HL-60/S4 treated with phorbol 12-myristate 13-acetate at 8.2 ng/mL for 4 days and 3 days (cell line): ENCODE measurements around the gene IFNA7.
"Not testable (repeated sequence)": the region's sequence is repeated elsewhere in the genome, so short reads cannot be mapped to it uniquely, and the experiment has no call there.

Experiments
- in situ Hi-C: fragments of 300-500 bp; cut with MboI; formaldehyde crosslinking; loops from 2 replicates; pipeline ENCODE4 v1.15.0; 2022; ENCODE audit warnings: low sequenced_read_pairs

Gene IFNA7

GRCh38 chr9:21202105-21202504, at the start of gene IFNA7:
Gene IFNA7, minus strand, starts transcription at chr9:21202205. Its CDS starts 40 bp downstream, at chr9:21202165.
- in situ Hi-C loops = not testable (repeated sequence)

- in situ Hi-C loops = no loop called here
Measured at GRCh38 chr9:21251638-21252037, 49.6 kb upstream of the IFNA7 start.

- in situ Hi-C loops = no loop called here
Measured at GRCh38 chr9:21251190-21251589, 49.2 kb upstream of the IFNA7 start.

DNA sequence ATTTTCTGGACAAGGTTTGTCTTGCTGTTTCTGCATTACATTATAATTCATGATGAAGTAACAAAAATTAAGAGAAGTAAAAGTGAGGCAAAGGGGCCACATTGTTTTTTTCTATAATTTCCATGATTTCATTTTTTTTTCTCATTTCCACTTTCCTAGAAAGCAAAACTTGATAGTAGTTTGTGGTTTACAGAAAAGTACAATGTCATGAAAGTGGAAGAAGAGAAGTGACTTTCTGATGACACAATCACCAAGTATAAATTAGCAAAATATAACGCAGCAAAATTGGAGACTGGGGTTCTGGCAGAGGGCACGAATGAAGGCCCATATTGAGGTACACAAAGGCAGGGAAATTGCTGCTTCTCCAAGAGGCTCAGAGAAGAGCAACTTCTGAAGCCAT, 42.8 kb upstream of the IFNA7 start:
- in situ Hi-C loops = no loop called here

- in situ Hi-C loops = no loop called here
Measured at GRCh38 chr9:21239911-21240310, 37.9 kb upstream of the IFNA7 start, which contains the start of gene IFNA14. Gene IFNA14, minus strand, starts transcription at chr9:21240005. Its CDS starts 70 bp downstream, at chr9:21239935.

GRCh38 chr9:21236360-21236714, 34.3 kb upstream of the IFNA7 start:
- in situ Hi-C loops = not testable (repeated sequence)

DNA sequence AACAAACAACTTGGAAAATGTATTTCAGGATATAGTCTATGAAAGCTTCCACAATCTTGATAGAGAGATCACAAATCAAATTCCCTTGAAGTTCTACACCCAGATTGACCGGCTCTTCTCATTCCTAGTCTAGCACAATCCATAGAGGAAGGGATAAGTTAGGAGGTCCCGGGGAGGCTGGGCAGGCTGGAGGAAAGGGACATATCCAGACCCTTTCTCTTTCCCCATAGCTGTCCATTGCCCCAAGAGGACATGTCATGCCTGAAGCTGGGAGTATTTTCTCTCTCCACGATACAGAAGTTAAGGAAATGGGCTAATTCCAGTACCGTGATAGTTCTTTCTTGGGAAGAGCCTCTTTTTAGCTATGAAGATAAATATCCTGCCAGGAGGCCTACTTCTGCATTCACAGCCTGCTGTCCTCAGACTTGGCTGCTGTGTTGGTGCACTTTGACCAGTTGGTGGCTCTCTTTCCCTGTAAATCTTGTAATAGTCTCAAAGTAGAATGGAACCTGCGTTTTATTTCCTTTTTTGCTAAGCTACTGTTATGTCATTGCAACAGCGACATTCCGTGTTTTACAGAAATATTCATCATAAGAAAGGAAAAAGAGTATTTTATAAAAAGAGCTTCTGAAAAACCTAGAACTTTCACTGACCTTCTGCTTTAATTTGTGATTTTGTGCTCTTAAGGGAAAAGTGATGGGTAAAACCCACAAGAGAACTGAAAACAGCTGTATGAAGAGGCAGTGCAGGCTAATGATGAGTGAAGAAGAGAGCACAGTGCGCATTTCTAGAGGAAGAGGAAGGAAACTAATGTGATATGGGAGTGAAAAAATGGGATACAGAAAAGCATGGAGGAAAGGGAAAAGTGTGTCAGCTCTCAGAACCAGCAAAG, 33.7 kb upstream of the IFNA7 start:
- in situ Hi-C loops = not testable (repeated sequence)

- in situ Hi-C loops = no loop called here
Measured at GRCh38 chr9:21234153-21234687, 32.2 kb upstream of the IFNA7 start.

DNA sequence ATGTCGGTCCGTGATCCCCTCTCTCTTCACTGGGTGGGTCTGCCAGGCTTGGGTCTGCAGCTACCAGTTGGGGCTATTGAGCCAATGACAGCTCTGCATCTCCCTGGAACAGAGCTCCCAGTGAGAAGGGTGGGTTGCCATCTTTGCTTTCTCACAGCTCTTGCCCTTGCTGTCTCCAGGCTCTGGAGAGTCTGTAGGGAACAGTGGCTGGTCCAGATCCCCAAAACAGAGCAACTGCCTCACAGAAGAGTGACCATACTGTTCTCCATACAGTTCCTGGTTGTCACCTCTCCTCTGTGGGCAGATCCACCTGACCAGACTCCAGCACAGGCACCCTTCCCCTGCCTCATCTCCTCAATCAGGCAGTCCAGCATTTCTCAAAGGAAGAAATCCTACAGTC, 31.3 kb upstream of the IFNA7 start:
- in situ Hi-C loops = no loop called here

- in situ Hi-C loops = no loop called here
Measured at GRCh38 chr9:21228122-21228521, 26.1 kb upstream of the IFNA7 start, which contains the start of gene IFNA17. Gene IFNA17, minus strand, starts transcription at chr9:21228222. Its CDS starts 49 bp downstream, at chr9:21228173.

DNA sequence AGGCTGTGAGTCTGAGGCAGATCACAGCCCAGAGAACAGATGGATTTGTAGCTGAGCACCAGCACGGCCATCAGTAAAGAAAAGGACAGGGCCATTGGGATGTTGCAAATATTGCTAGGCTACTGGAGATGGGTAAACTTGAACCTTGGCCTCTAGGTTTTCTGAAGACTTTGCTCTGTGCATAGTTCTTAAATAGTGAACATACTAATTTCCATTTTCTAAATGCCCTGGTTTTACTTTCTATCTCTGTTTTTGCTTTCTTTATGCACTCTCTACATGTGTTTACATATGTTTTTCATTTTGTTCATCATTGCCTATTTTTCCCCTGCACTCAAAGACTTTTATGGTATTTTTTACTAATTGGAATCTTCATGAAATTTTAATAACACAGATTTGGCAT, 15.2 kb upstream of the IFNA7 start, which contains the start of gene IFNA16:
Gene IFNA16, minus strand, starts transcription at position 101 of the 400 bp plus-strand sequence. Its CDS starts 6 bp downstream, at position 95.
- in situ Hi-C loops = not testable (repeated sequence)

DNA sequence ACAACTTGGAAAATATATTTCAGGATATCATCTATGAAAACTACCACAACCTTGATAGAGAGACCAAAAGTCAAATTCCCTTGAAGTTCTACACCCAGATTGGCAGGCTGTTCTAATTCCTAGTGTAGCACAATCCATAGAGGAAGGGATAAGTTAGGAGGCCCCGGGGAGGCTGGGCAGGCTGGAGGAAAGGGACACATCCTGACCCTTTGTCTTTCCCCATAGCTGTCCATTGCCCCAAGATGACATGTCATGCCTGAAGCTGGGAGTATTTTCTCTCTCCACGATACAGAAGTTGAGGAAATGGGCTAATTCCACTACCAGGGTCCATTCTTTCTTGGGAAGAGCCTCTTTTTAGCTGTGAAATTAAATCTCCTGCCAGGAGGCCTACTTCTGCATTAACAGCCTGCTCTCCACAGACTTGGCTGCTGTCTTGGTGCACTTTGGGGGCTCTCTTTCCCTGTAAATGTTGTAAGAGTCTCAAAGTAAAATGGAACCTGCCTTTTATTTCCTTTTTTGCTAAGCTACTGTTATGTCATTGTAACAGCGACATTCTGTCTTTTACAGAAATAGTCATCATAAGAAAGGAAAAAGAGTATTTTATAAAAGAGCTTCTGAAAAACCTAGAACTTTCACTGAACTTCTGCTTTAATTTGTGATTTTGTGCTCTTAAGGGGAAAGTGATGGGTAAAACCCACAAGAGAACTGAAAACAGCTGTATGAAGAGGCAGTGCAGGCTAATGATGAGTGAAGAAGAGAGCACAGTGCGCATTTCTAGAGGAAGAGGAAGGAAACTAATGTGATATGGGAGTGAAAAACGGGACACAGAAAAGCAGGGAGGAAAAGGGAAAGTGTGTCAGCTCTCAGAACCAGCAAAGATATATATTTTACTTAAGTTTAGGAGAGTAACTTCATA, 11.7 kb upstream of the IFNA7 start:
- in situ Hi-C loops = not testable (repeated sequence)

DNA sequence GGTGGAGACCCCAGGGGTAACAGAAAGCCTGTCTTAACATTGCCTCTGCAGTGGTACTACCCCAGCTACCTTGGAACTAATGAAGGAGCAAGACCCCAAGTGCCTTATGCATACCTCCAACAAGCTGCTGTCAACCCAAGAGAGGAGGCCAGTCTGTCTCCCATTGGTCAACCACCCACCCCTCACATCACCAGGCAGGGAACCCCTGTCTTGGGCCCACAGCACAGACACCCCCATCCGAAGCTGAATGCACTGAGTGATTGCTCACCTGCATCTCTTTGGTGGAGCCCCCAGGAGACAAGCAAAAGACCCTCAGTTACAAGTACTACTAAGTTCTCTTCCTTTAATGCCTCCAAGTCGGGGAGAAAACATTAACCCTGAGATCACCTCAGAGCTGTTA, 10.2 kb upstream of the IFNA7 start:
- in situ Hi-C loops = not testable (repeated sequence)

DNA sequence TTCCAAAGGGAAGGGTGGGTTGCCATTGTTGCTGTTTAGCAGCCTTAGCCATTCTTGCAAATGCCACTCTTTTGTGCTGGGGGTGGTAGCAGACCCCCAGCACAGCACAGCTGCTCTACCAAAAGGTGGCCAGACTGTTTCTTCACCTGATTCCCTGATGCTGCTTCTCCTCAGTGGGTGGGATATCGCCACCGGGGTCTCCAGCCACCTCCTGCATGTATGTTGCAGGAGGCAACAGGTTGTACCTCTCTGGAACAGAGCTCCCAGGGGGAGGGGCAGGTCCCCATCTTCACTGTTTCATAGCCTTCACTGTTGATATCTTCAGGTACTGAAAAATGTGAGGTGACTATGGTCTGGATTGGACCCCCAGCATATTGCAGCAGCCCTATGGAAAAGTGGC, 8.8 kb upstream of the IFNA7 start:
- in situ Hi-C loops = not testable (repeated sequence)

- in situ Hi-C loops = no loop called here
Measured at GRCh38 chr9:21210311-21210710, 8.3 kb upstream of the IFNA7 start.

GRCh38 chr9:21207043-21207442, 5.0 kb upstream of the IFNA7 start, which contains the start of gene IFNA10:
Gene IFNA10, minus strand, starts transcription at chr9:21207143. Its CDS starts 46 bp downstream, at chr9:21207097.
- in situ Hi-C loops = not testable (repeated sequence)

DNA sequence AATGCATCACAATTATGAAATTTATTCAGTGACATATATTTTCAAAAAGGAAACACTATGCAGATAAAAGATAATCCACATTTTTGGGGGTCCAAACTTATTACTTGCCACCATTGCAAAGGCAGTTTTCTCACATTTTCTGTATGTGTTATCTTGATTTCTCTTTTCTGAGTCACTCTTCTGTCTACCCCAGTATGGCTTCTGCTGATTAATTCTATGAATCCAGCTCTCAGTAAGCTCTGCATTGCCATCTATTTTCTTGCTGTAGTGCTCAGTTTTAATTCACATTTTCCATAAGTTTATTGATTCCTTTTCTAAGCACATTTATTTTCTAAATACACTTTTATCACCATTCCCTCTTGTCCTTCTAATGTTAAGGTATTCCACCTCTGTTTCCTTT, 3.2 kb upstream of the IFNA7 start:
- in situ Hi-C loops = no loop called here

- in situ Hi-C loops = not testable (repeated sequence)
Measured at GRCh38 chr9:21194867-21195776, 6.9 kb downstream of the IFNA7 start.

- in situ Hi-C loops = not testable (repeated sequence)
Measured at GRCh38 chr9:21187487-21187886, 14.5 kb downstream of the IFNA7 start, which contains the start of gene IFNA4. Gene IFNA4, minus strand, starts transcription at chr9:21187587. Its CDS starts 56 bp downstream, at chr9:21187531.
